Stimulated activated CD8-positive, alpha-beta memory T cell treated with anti-CD3 and anti-CD28 coated beads, Interleukin-4, amount 100 ng/mL, for 48 hours (primary cell): Measurements from ENCODE around the gene RCAN3.
"Not testable (repeated sequence)": the region's sequence is repeated elsewhere in the genome, so short reads cannot be mapped to it uniquely, and the experiment has no call there.

Experiments used
- DNase-seq: peaks from one replicate; pipeline ENCODE4 v3.0.0-alpha.2; 2020

RCAN3 gene

GRCh38 chr1:24515671-24516209 lies 13.1 kb downstream of the RCAN3 start:
- not testable (repeated sequence) for DNase-seq

- DNase-seq, result no peak
Measured at GRCh38 chr1:24516506-24516905, 13.9 kb downstream of the RCAN3 start.

GRCh38 chr1:24517898-24518297 lies 15.3 kb downstream of the RCAN3 start:
- no peak for DNase-seq

GRCh38 chr1:24520282-24520681 lies 17.6 kb downstream of the RCAN3 start:
- DNase-seq, result not testable (repeated sequence)

- DNase-seq, result no peak
Measured at GRCh38 chr1:24525606-24526005, 23.0 kb downstream of the RCAN3 start.

GRCh38 chr1:24526045-24526444 lies 23.4 kb downstream of the RCAN3 start:
- DNase-seq, result no peak

- peak; percentile 61 for DNase-seq
Measured at GRCh38 chr1:24526940-24527542, 24.4 kb downstream of the RCAN3 start.

- no peak for DNase-seq
Measured at GRCh38 chr1:24528744-24529143, 26.1 kb downstream of the RCAN3 start.

- DNase-seq, result peak; percentile 14
Measured at GRCh38 chr1:24529292-24529691, 26.7 kb downstream of the RCAN3 start.

GRCh38 chr1:24535021-24535424 lies 32.4 kb downstream of the RCAN3 start:
- peak; percentile 81 for DNase-seq

GRCh38 chr1:24535778-24536177 lies 33.1 kb downstream of the RCAN3 start:
- peak; percentile 29 for DNase-seq

GRCh38 chr1:24536391-24536840 lies 33.8 kb downstream of the RCAN3 start:
- peak; percentile 82 for DNase-seq

GRCh38 chr1:24540051-24540905 lies 37.6 kb downstream of the RCAN3 start:
- peak; percentile 58 for DNase-seq

- peak; percentile 47 for DNase-seq
Measured at GRCh38 chr1:24540906-24541710, 38.5 kb downstream of the RCAN3 start.

GRCh38 chr1:24541711-24542346 lies 39.2 kb downstream of the RCAN3 start:
- DNase-seq, result peak; percentile 68

GRCh38 chr1:24544239-24544638 lies 41.6 kb downstream of the RCAN3 start:
- DNase-seq, result no peak

GRCh38 chr1:24545662-24546061 lies 43.0 kb downstream of the RCAN3 start:
- DNase-seq, result peak; percentile 3

GRCh38 chr1:24547195-24547594 lies 44.6 kb downstream of the RCAN3 start:
- DNase-seq, result no peak

- DNase-seq, result no peak
Measured at GRCh38 chr1:24548070-24548469, 45.4 kb downstream of the RCAN3 start.

- DNase-seq, result not testable (repeated sequence)
Measured at GRCh38 chr1:24549210-24549609, 46.6 kb downstream of the RCAN3 start.

GRCh38 chr1:24551290-24551959 lies 48.8 kb downstream of the RCAN3 start:
- no peak for DNase-seq
